KMS-11 (cell line): ENCODE data around the gene APBB1IP.
"Not testable (repeated sequence)": the region's sequence is repeated elsewhere in the genome, so short reads cannot be mapped to it uniquely, and the experiment has no call there.

Source experiments
- H2AFZ ChIP-seq: fragments of 200-600 bp; sonication (generic); 2 replicates; pipeline ENCODE4 v1.6.1; 2016; ENCODE audit warnings: antibody characterized with exemption, mixed run types, low read depth
- H3K27ac ChIP-seq: fragments of 200-600 bp; sonication (generic); 2 replicates; pipeline ENCODE4 v1.6.1; 2016; ENCODE audit warnings: mild to moderate bottlenecking, mixed run types
- H3K27me3 ChIP-seq: fragments of 200-600 bp; sonication (generic); 2 replicates; pipeline ENCODE4 v1.6.1; 2017; ENCODE audit warnings: mild to moderate bottlenecking, low read depth, mixed run types, moderate library complexity; ENCODE audit not compliant: insufficient read depth
- H3K36me3 ChIP-seq: fragments of 200-600 bp; sonication (generic); 2 replicates; pipeline ENCODE4 v1.6.1; 2017; ENCODE audit warnings: mild to moderate bottlenecking, mixed run types; ENCODE audit not compliant: insufficient read depth
- H3K4me1 ChIP-seq: fragments of 200-600 bp; sonication (generic); 2 replicates; pipeline ENCODE4 v1.6.1; 2016; ENCODE audit warnings: mild to moderate bottlenecking, low read depth, mixed run types; ENCODE audit not compliant: poor library complexity, severe bottlenecking
- H3K4me2 ChIP-seq: fragments of 200-600 bp; sonication (generic); 2 replicates; pipeline ENCODE4 v1.7.0; 2016; ENCODE audit warnings: mild to moderate bottlenecking, mixed run types
- H3K4me3 ChIP-seq: fragments of 200-600 bp; sonication (generic); IDR thresholded peaks from 2 replicates; pipeline ENCODE4 v1.6.1; 2017; ENCODE audit warnings: low read depth, low read length, mixed read lengths; ENCODE audit not compliant: insufficient read depth
- H3K79me2 ChIP-seq: fragments of 200-600 bp; sonication (generic); 2 replicates; pipeline ENCODE4 v1.6.1; 2016; ENCODE audit warnings: low read depth, mixed run types; ENCODE audit not compliant: insufficient read depth
- H3K9ac ChIP-seq: fragments of 200-600 bp; sonication (generic); 2 replicates; pipeline ENCODE4 v1.6.1; 2016; ENCODE audit warnings: mild to moderate bottlenecking, mixed run types
- H4K20me1 ChIP-seq: fragments of 200-600 bp; sonication (generic); 2 replicates; pipeline ENCODE4 v1.6.1; 2016; ENCODE audit warnings: mild to moderate bottlenecking, mixed run types; ENCODE audit not compliant: insufficient read depth
- TF ChIP-seq, protein P1 (sequence below): fragments of 200-600 bp; sonication (generic); conservative IDR thresholded peaks from 2 replicates; pipeline ENCODE4 v1.6.1; 2017; ENCODE audit warnings: low read depth, mild to moderate bottlenecking, antibody characterized with exemption, low read length, moderate library complexity, mixed read lengths

The APBB1IP gene

GRCh38 chr10:26606389-26606877 lies 168.3 kb downstream of the APBB1IP start:
- TF ChIP-seq, protein P1, sequence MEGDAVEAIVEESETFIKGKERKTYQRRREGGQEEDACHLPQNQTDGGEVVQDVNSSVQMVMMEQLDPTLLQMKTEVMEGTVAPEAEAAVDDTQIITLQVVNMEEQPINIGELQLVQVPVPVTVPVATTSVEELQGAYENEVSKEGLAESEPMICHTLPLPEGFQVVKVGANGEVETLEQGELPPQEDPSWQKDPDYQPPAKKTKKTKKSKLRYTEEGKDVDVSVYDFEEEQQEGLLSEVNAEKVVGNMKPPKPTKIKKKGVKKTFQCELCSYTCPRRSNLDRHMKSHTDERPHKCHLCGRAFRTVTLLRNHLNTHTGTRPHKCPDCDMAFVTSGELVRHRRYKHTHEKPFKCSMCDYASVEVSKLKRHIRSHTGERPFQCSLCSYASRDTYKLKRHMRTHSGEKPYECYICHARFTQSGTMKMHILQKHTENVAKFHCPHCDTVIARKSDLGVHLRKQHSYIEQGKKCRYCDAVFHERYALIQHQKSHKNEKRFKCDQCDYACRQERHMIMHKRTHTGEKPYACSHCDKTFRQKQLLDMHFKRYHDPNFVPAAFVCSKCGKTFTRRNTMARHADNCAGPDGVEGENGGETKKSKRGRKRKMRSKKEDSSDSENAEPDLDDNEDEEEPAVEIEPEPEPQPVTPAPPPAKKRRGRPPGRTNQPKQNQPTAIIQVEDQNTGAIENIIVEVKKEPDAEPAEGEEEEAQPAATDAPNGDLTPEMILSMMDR: peak; percentile 60; the same call in 1 of the 2 replicates
- not testable (repeated sequence) for H3K4me1 ChIP-seq

DNA sequence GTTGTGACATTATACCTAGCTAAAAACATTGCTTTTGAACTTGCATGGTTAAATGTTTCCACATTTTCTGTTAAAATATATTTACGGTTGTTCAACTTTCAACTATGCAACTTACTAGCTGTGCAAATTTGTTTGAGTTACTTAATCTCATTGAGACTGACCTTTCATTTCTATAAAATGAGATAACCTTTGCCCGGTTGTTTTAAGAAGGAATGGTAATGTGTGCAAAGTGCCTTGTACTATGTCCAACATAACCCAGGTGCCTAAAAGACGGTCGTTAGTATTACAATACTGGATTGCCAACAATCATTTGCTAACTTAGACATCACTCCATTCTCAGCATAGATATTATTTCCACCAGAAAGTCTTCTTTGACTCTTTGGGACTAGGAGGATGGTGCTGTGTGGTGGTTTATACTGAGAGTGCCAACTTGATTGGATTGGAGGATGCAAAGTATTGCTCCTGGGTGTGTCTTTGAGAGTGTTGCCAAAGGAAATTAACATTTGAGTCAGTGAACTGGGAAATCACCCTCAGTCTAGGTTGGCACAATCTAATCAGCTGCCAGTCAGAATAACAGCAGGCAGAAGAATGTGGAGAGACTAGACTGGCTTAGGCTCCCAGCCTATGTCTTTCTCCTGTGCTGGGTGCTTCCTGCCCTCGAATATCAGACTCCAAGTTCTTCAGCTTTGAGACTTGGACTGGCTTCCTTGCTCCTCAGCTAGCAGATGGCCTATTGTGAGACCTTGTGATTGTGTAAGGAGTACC lies 174.2 kb downstream of the APBB1IP start:
- Histone ChIP-seq H3K36me3 (no peaks in the 10 kb centered on the region), H3K4me1 (no peaks in the 10 kb centered on the region), H3K27me3 (no peaks in the 10 kb centered on the region), H2AFZ (no peak overlapping the region), H4K20me1 (no peaks in the 10 kb centered on the region), H3K79me2 (no peaks in the 10 kb centered on the region), H3K4me3 (no peak overlapping the region), H3K27ac (no peak overlapping the region), H3K9ac (no peak overlapping the region), H3K4me2 (no peak overlapping the region)
- TF ChIP-seq, protein P1: no peak

More at GRCh38 chr10:26606389-26606877, 168.3 kb downstream of the APBB1IP start:
- not testable (repeated sequence) for H3K9ac ChIP-seq, H3K36me3 ChIP-seq, H3K4me3 ChIP-seq, H2AFZ ChIP-seq, H3K79me2 ChIP-seq, H3K27me3 ChIP-seq, H3K27ac ChIP-seq, H4K20me1 ChIP-seq, H3K4me2 ChIP-seq
